NCI-H1092 (cell line): ENCODE data around the gene GARIN5A.
"Not testable (repeated sequence)": the region's sequence is repeated elsewhere in the genome, so short reads cannot be mapped to it uniquely, and the experiment has no call there.

Experiments
- DNase-seq: peaks from one replicate; lab custom pipeline; 2025; lab: John Stamatoyannopoulos, UW

The GARIN5A gene

GRCh38 chr19:50465000-50465399, 11.6 kb downstream of the GARIN5A start:
- no peak for DNase-seq

GRCh38 chr19:50464348-50464747, 12.3 kb downstream of the GARIN5A start:
- no peak for DNase-seq

DNA sequence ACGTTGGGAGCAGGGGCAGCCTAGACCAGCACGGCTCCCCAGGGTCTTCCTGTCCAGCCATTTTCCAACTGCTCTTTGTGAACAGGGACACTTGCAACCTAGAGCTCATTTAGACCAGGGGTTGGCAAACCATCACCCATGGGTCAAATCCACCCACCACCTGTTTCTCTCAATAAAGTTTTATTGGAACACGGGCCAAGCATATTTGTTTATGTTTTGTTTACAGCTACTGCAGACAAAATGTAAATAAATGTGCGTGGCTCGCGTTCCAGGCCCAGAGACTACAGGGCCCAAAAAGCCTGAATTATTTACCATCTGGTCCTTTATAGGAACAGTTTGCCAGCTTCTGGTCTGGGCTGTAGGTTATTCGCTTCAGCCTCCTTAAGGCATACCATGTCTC, 13.7 kb downstream of the GARIN5A start:
- no peak for DNase-seq

DNA sequence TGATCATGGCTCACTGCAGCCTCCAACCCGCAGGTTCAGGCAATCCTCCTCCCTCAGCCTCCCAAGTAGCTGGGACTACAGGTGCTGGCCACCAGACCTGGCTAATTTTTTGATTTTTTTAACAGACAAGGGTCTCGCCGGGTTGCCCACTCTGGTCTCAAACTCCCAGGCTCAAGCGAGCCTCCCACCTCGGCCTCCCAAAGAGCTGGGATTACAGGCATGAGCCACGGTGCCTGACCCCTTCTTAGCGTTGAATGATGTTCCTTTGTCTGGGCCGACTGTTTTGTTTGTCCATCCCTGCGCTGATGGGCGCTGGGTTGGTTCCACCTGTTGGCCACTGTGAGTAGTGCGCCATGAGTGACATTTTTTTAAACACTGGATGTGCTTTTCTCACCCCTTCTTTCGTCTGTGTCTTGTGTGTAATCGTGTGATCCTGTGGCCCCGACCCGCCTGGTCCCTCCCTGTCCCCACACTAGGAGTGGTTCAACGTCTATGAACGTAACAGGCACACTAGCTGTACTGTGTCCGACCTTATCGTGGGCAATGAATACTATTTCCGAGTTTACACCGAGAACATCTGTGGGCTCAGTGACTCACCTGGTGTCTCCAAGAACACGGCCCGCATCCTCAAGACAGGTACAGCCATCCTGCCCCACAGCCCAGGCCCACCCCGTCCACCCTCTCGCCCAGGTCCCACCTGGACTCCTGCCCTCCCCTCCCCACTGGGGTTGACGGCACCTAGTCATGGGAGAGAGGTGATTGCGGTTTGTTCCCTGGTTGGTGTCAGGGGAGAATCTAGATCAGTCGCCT, 15.4 kb downstream of the GARIN5A start:
- no peak for DNase-seq

DNA sequence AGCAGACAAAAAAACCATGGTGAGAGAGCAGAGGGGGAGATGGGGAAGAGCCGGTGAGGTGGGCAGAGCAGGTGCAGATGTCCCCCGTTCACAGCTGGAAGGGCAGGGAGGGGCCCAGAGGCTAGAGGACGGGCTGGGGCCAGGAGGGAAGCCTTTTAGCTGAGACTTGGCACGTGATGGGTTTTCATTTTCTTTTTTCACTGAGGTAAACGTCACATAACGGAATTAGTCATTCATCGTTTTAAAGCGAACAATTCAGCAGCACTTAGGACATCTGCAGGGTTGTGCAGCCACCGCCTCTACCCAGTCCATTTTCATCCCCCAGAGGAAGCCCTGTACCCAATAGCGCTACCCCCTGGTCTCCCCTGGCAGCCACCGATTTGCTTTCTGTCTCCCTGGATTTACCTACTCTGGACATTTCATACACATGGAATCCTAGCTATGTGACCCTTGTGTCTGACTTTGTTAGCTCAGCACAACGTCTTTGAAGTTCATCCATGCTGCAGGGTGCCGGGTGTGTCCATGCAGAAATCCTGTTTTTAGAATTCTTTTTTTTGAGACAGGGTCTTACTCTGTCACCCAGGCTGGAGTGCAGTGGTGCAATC, 16.4 kb downstream of the GARIN5A start:
- DNase-seq: no peak

DNA sequence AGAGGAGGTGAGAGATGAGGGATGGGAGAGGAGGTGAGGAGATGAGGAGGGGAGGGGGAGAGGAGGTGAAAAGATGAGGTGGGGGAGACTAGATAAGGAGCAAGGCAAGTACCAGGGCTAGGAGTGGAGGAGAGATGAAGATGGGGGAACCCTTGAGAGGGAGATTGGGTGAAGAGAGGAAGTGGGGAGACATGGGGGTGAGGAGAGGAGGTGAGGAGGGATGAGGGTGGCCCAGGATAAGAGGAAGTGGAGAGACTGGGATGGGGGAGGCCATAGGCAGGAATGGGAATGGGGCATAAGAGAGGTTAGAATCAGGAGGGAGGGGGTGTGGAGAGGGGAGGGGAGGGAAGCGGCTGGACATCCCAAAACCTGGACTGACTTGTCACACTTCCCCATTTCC, 17.0 kb downstream of the GARIN5A start:
- no peak for DNase-seq

DNA sequence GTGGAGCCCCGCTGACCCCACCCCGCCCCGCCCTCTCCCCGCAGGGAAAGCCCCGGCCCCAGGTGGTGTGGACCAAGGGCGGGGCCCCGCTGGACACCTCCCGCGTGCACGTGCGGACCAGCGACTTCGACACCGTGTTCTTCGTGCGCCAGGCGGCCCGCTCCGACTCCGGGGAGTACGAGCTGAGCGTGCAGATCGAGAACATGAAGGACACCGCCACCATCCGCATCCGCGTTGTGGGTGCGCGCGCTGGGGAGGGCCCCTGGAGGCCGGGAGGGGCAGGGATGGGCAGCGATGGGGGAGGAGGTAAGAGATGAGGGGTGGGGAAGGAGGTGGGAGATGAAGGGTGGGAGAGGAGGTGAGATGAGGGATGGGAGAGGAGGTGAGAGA, 17.6 kb downstream of the GARIN5A start:
- DNase-seq: no peak

DNA sequence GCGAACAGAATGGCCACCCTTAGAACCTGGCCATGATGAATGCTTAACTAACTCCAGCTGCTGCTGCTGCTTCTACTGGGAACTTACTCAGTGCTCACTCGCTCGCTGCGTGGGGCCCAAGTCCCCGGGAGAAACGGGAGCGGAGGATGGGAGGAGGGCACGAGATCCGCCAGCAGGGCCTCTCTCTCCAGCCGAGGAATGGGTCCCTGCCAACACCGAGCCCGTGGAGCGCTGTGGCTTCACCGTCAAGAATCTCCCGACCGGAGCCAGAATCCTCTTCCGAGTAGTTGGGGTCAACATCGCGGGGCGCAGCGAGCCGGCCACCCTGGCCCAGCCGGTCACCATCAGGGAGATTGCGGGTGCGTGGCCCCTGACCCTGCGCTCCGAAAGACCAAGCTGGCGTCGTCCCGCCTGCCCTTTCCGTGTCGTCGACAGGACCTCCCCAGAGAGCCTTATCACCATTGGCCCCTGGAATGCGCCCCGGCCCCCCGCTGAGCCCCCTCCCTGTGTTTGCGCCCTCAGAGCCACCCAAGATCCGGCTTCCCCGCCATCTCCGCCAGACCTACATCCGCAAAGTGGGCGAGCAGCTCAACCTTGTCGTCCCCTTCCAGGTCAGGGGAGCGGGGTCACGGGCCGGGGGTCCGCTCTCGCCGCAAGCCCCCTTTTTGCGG, 18.1 kb downstream of the GARIN5A start:
- DNase-seq: no peak

DNA sequence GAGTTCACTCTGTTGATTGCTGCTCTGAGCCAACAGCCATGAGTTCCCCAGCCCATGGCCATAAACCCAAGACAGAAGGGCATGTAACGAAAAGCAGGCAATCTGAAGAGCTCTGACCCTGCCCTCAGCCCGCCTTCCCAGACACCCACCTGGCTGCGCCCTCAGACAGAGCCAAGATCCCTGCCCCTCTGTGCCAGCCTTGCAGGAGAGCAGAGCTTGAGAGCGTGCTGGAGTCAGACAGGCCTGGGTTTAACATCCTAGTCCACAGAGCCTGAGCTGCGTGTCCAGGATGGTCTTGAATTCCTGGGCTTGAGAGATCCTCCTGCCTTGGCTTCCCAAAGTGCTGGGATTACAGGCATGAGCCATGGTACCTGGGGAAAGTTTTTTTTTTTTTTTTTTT, 19.3 kb downstream of the GARIN5A start:
- no peak for DNase-seq

DNA sequence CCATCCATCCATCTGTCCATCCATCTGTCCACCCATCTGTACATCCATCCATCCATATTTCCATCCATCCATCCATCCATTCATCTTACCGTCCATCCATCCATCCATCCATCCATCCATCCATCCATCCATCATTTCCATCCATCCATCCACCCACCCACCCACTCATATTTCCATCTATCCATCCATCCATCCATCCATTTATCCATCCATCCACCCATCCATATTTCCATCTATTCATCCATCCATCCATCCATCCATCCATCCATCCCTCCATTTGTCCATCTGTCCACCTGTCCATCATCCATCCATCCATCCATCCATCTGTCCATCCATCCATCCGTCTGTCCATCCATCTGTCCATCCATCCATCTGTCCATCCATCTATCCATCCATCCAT, 20.7 kb downstream of the GARIN5A start:
- DNase-seq: no peak

- no peak for DNase-seq
These were observed 23.4 kb downstream of the GARIN5A start for GRCh38 chr19:50453243-50453642.

DNA sequence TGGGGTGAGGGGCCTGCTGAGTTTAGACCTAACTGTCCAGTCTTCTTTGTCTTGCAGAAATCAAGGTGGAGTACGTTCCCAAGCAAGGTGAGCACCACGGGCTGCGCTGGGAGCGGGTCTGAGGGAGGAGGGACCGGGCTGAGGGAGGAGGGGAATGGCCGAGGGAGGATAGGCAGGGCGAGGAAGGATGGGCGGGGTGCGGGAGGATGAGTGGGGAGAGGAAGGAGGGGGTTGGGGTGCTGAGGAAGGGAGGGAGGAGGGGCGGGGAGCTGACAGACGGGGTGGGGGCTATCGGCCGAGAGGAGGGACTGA, 25.5 kb downstream of the GARIN5A start:
- DNase-seq: no peak

- no peak for DNase-seq
These were observed 26.1 kb downstream of the GARIN5A start for GRCh38 chr19:50450369-50451222.

DNA sequence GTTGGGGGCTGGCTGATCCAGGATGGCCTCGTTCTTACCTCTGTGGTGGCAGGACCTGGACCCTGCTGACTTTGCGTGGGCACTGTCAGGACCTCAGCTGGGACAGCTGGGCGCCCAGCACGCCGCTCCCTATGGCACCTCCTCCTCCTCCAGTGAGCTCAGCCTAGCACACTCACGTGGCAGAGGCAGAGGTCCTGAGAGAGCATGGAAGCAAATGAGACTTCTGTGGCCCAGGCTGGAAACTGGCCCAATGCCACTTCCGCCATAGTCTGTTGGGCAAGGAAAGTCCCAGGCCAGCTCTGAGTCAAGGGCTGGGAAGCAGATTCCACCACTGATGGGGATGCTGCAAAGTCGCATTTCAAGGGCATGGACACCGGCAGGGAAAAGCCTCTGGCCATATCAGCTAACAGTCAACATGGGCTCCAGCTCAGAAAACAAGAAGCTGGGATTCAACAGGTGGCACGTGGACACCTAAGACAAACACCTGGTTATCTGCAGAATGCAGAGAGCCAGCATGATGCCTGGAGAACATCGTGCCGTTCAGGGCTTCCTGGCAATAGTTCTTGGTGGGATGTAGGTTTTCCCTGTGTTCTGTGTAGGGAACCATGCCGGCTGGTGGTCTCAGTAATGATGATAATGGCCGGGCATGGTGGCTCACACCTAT, 27.3 kb downstream of the GARIN5A start:
- DNase-seq: no peak

DNA sequence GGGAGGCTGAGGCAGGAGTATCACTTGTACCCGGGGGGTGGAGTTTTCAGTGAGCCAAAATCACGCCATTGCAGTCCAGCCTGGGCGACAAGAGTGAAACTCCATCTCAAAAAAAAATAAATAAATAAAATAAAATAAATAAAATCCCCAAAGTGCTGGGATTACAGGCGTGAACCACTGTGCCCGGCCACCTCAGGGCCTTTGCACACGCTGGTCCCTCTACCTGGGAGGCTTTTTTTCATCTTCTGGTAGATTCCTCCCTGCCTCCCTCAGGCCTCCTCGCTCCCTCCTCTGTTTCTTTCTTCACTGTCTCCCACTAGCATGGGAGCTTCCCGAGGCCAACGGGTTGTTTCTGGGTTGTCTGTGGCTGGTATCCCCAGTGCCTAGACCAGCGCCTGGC, 28.9 kb downstream of the GARIN5A start:
- DNase-seq: no peak

DNA sequence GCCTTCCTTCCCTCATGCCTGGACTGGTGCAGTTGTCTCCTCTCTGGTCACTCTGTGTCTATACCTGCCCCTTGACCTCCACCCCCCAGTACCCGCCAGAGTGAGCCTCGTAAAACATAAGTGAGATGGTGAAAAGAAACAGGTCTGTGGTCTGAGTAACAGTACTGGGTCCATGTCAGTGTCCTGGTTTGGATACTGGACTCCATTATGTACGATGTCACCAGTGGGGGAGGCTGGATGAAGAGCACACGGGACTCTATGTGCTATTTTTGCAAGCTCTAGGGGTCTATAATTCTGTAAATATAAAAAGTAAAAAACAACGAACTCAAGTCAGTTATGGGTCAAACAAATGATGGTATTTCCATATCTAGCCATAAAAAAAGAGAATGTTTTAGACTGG, 29.6 kb downstream of the GARIN5A start:
- DNase-seq: no peak

GRCh38 chr19:50444059-50444458, 32.6 kb downstream of the GARIN5A start:
- no peak for DNase-seq

DNA sequence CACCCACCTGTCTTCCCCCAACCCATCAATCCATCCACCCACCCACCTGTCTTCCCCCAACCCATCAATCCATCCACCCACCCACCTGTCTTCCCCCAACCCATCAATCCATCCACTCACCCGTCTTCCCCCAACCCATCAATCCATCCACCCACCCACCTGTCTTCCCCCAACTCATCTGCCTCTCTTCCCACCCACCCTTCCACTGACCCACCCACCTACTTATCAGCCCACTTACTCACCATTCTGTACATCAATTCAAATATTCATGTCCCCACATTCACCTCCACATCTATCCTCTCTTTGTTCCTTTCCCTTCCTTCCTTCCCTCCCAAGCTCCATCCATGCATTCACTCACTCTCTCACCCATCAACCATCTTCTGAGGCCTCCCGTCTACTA, 37.5 kb downstream of the GARIN5A start:
- not testable (repeated sequence) for DNase-seq

DNA sequence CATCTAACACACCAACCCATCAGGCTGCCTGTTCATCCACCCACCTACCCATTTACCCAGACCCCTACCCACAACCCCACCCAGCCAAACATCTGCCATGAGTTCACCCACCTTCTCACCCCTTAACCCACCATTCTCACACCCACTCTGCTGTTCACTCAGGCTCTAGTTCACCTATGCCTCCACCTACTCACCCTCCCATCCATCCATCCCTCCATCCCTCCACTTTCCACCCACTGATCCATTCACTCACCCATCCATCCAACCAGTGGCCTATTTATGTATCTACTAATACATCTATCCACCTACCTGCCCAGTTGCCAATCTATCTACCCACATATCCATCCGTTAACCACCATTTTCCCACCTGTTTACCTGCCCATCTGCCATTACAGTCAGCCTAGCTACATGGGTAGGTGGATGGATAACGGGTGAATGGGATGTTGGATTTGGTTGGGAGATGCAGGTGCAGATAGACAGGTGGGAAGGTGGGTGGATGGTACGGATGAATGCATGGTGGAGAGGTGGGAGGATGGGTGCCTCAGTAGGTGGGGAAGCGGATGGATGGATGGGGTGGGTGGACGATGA, 38.7 kb downstream of the GARIN5A start:
- no peak for DNase-seq

GRCh38 chr19:50435627-50436026, 41.0 kb downstream of the GARIN5A start:
- DNase-seq: no peak

DNA sequence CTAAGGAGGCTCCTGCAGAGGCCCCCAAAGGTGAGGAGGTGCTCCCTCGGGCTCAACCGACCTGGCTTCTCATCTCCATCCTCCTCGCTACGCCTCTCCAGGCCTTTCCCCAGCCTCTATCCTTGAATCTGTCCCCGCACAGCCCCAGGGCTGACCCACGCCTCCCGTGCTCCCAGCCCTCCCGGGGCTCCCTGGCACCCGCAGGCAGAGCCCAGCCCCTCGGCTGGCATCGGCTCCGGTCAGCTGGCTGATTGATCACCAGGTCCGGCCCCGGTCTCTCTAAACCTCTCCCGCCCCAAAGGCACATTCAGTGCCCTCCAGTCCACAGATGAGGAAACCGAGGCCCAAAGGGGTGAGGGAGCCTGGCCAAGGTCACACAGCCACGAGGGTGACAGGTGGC, 41.4 kb downstream of the GARIN5A start:
- no peak for DNase-seq

- DNase-seq: no peak
These were observed 42.1 kb downstream of the GARIN5A start for GRCh38 chr19:50434525-50434924.
